ENCODE data around the gene ZBTB17.

DNA sequence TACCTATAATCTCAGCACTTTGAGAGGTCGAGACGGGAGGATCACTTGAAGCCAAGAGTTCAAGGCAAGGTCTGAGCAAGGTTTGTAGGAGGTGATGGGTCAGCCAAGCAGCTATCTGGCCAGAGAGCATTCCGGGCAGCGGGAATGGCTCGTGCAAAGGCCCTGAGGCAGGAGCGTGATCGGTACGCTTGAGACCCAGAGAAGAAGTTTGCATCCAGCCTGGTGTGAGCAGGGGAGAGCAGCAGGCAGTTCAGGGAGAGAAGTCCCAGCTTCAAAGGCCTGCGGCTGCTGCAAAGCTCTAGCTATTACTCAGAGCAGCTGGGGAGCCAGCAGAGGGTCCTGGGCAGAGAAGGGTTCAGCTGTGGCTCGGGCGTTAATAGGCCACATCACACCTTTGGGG, 23.0 kb upstream of the ZBTB17 start:
- TF ChIP-seq, protein P1, sequence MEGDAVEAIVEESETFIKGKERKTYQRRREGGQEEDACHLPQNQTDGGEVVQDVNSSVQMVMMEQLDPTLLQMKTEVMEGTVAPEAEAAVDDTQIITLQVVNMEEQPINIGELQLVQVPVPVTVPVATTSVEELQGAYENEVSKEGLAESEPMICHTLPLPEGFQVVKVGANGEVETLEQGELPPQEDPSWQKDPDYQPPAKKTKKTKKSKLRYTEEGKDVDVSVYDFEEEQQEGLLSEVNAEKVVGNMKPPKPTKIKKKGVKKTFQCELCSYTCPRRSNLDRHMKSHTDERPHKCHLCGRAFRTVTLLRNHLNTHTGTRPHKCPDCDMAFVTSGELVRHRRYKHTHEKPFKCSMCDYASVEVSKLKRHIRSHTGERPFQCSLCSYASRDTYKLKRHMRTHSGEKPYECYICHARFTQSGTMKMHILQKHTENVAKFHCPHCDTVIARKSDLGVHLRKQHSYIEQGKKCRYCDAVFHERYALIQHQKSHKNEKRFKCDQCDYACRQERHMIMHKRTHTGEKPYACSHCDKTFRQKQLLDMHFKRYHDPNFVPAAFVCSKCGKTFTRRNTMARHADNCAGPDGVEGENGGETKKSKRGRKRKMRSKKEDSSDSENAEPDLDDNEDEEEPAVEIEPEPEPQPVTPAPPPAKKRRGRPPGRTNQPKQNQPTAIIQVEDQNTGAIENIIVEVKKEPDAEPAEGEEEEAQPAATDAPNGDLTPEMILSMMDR (IDR thresholded peaks at IDR 0.05): no peak
- TF ChIP-seq, protein P2, sequence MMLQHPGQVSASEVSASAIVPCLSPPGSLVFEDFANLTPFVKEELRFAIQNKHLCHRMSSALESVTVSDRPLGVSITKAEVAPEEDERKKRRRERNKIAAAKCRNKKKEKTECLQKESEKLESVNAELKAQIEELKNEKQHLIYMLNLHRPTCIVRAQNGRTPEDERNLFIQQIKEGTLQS (CRISPR knock-in tag; conservative IDR thresholded peaks at IDR 0.05): no peak
- TF ChIP-seq ZBTB21 (CRISPR knock-in tag; IDR thresholded peaks at IDR 0.05; ENCODE audit: borderline replicate concordance): no peak
- no peak for TF ChIP-seq RELA (CRISPR knock-in tag; IDR thresholded peaks at IDR 0.05; ENCODE audit: borderline replicate concordance)
- TF ChIP-seq JUN (CRISPR knock-in tag; IDR thresholded peaks at IDR 0.05): no peak
- TF ChIP-seq ATF1 (CRISPR knock-in tag; IDR thresholded peaks at IDR 0.05): no peak
- no peak for TF ChIP-seq SP1 (CRISPR knock-in tag; conservative IDR thresholded peaks at IDR 0.05)
- TF ChIP-seq, protein P3, sequence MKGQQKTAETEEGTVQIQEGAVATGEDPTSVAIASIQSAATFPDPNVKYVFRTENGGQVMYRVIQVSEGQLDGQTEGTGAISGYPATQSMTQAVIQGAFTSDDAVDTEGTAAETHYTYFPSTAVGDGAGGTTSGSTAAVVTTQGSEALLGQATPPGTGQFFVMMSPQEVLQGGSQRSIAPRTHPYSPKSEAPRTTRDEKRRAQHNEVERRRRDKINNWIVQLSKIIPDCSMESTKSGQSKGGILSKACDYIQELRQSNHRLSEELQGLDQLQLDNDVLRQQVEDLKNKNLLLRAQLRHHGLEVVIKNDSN (CRISPR knock-in tag; IDR thresholded peaks at IDR 0.05): no peak
- TF ChIP-seq, protein P4, sequence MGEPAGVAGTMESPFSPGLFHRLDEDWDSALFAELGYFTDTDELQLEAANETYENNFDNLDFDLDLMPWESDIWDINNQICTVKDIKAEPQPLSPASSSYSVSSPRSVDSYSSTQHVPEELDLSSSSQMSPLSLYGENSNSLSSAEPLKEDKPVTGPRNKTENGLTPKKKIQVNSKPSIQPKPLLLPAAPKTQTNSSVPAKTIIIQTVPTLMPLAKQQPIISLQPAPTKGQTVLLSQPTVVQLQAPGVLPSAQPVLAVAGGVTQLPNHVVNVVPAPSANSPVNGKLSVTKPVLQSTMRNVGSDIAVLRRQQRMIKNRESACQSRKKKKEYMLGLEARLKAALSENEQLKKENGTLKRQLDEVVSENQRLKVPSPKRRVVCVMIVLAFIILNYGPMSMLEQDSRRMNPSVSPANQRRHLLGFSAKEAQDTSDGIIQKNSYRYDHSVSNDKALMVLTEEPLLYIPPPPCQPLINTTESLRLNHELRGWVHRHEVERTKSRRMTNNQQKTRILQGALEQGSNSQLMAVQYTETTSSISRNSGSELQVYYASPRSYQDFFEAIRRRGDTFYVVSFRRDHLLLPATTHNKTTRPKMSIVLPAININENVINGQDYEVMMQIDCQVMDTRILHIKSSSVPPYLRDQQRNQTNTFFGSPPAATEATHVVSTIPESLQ (CRISPR knock-in tag; IDR thresholded peaks at IDR 0.05): no peak
- no peak for TF ChIP-seq CREB1 (CRISPR knock-in tag; IDR thresholded peaks at IDR 0.05)
- TF ChIP-seq ZNF396 (CRISPR knock-in tag; IDR thresholded peaks at IDR 0.05; ENCODE audit: borderline replicate concordance): no peak
- TF ChIP-seq ZNF263 (CRISPR knock-in tag; IDR thresholded peaks at IDR 0.05; ENCODE audit: low read depth): no peak
- TF ChIP-seq, protein P5, sequence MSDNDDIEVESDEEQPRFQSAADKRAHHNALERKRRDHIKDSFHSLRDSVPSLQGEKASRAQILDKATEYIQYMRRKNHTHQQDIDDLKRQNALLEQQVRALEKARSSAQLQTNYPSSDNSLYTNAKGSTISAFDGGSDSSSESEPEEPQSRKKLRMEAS (CRISPR knock-in tag; IDR thresholded peaks at IDR 0.05): no peak

Measured in WTC11 (cell line).